NB4 (cell line): Measurements from ENCODE around the gene ZNF407.

Source experiments
- DNase-seq: peaks from one replicate; pipeline ENCODE4 v3.0.0; 2010; ENCODE audit warnings: low read depth
- H3K4me3 ChIP-seq: one replicate; pipeline ENCODE4 v1.5.1; 2011; ENCODE audit warnings: mild to moderate bottlenecking, low read depth, low read length, moderate library complexity
- CTCF ChIP-seq: IDR thresholded peaks from one replicate; pipeline ENCODE4 v1.5.1; 2012; ENCODE audit warnings: low read depth, low read length
- MAX ChIP-seq: IDR thresholded peaks from 2 replicates; pipeline ENCODE4 v1.6.1; 2011; ENCODE audit warnings: low read depth, low read length
- MYC ChIP-seq: IDR thresholded peaks from 2 replicates; pipeline ENCODE4 v1.6.1; 2011; ENCODE audit warnings: low read depth, low read length
- POLR2A ChIP-seq: IDR thresholded peaks from 2 replicates; pipeline ENCODE4 v1.6.1; 2011; ENCODE audit warnings: mild to moderate bottlenecking; ENCODE audit not compliant: insufficient read length; ENCODE audit errors: extremely low read depth

Gene ZNF407

DNA sequence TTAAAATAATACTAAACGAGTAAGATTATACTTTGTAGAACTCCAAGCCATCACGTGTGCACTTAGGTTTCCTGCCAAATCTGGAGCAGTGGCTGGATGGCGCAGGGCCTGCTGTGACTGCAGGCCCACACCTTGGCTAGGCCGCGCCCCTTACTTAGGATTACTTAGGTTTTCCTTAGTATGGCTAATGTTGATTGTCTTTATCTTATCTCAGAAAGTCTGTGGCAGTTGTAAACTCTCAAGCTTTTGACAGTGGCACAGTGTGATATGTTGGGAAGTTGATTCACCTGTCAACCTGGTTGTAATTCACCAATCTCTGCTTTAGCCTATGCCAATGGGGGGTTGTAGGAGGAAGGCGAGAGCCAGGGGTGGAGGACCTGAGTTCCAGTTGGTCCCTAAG lies 208.4 kb downstream of the ZNF407 start:
- H3K4me3 ChIP-seq = no peak overlapping the region
- no peak for DNase-seq
- no peak for TF ChIP-seq MAX
- TF ChIP-seq CTCF = no peak
- TF ChIP-seq MYC = no peak
- no peak for TF ChIP-seq POLR2A

- no peak overlapping the region for H3K4me3 ChIP-seq
- no peak for TF ChIP-seq MYC
- no peak for TF ChIP-seq MAX
- TF ChIP-seq POLR2A = no peak
- no peak for TF ChIP-seq CTCF
- DNase-seq = no peak
Observed at GRCh38 chr18:74806700-74807416, 209.2 kb downstream of the ZNF407 start.

GRCh38 chr18:74817576-74817975 lies 219.9 kb downstream of the ZNF407 start:
- TF ChIP-seq CTCF (no peak), POLR2A (no peak), MAX (no peak), MYC (no peak)
- no peak for DNase-seq
- H3K4me3 ChIP-seq = no peak overlapping the region

GRCh38 chr18:74818516-74819175 lies 221.0 kb downstream of the ZNF407 start:
- DNase-seq = no peak

GRCh38 chr18:74819433-74820059 lies 221.9 kb downstream of the ZNF407 start:
- H3K4me3 ChIP-seq = no peak overlapping the region
- TF ChIP-seq MAX = no peak
- TF ChIP-seq POLR2A = no peak
- no peak for TF ChIP-seq MYC
- TF ChIP-seq CTCF = peak; percentile 60
- DNase-seq = peak; percentile 23

More at GRCh38 chr18:74818516-74819175, 221.0 kb downstream of the ZNF407 start:
- no peak for TF ChIP-seq MYC
- no peak for TF ChIP-seq POLR2A
- TF ChIP-seq MAX = no peak
- no peak for TF ChIP-seq CTCF
- H3K4me3 ChIP-seq = no peak overlapping the region
